HG03175 (cell line): ENCODE results near the gene SMOC1.

Source experiments
- ATAC-seq: cut with Tn5 transposase; IDR thresholded peaks from one replicate; pipeline ENCODE4 v1.9.1; 2021; ENCODE audit warnings: mild to moderate bottlenecking, moderate library complexity; ENCODE audit not compliant: unreplicated experiment

Gene SMOC1

GRCh38 chr14:70004791-70005190 is 125.6 kb downstream of the SMOC1 start:
- no peak for ATAC-seq

- ATAC-seq: no peak
Observed at GRCh38 chr14:70005281-70005805, 126.1 kb downstream of the SMOC1 start.

GRCh38 chr14:70006699-70007098 is 127.5 kb downstream of the SMOC1 start:
- no peak for ATAC-seq

- ATAC-seq: no peak
Observed at GRCh38 chr14:70008284-70009262, 129.4 kb downstream of the SMOC1 start.

GRCh38 chr14:70009961-70010360 is 130.7 kb downstream of the SMOC1 start:
- ATAC-seq: no peak

- no peak for ATAC-seq
Observed at GRCh38 chr14:70011098-70011497, 131.9 kb downstream of the SMOC1 start.

GRCh38 chr14:70011708-70012107 is 132.5 kb downstream of the SMOC1 start:
- ATAC-seq: no peak

- ATAC-seq: no peak
Observed at GRCh38 chr14:70013271-70013873, 134.2 kb downstream of the SMOC1 start.

GRCh38 chr14:70014406-70015095 is 135.3 kb downstream of the SMOC1 start:
- ATAC-seq: no peak

- no peak for ATAC-seq
Observed at GRCh38 chr14:70018230-70018629, 139.0 kb downstream of the SMOC1 start.

GRCh38 chr14:70018713-70019211 is 139.5 kb downstream of the SMOC1 start:
- peak; percentile 58 for ATAC-seq

GRCh38 chr14:70019695-70020094 is 140.5 kb downstream of the SMOC1 start:
- ATAC-seq: no peak

- no peak for ATAC-seq
Observed at GRCh38 chr14:70020352-70021170, 141.3 kb downstream of the SMOC1 start.

- no peak for ATAC-seq
Observed at GRCh38 chr14:70021548-70022220, 142.5 kb downstream of the SMOC1 start.

GRCh38 chr14:70022771-70023445 is 143.7 kb downstream of the SMOC1 start:
- ATAC-seq: no peak

- no peak for ATAC-seq
Observed at GRCh38 chr14:70023871-70024270, 144.7 kb downstream of the SMOC1 start.

- ATAC-seq: no peak
Observed at GRCh38 chr14:70027785-70028428, 148.7 kb downstream of the SMOC1 start.

- no peak for ATAC-seq
Observed at GRCh38 chr14:70029296-70030132, 150.3 kb downstream of the SMOC1 start.
